Cardiac ventricle fibroblast (primary cell): Measurements from ENCODE around the gene NBPF1. TPM values are rescaled to one million over a fixed set of nuclear protein-coding genes. Genes with fewer than 3 reads are reported as not detected.

Experiments used
- total RNA-seq: library from RNA; depleted of rRNA; stranded (reverse); fragments of >200 nt; gene quantifications from 2 replicates; pipeline ENCODE4 v1.2.3, GENCODE V29; 2015

Gene NBPF1
- 22.7 and 27.6 TPM in 2 replicates for total RNA-seq

GRCh38 chr1:16613185-16614147 lies at the start of gene NBPF1:
NBPF1 (minus strand) TSS chr1:16613564.

GRCh38 chr1:16514107-16515055 lies 99.0 kb downstream of the NBPF1 start, which contains the start of gene RNU1-1:
RNU1-1 (minus strand) TSS chr1:16514285.

Other genes with a start within 250 kb of the NBPF1 start
- 78.3 and 78.5 TPM in 2 replicates for gene SZRD1, start 246.3 kb downstream of the NBPF1 start, total RNA-seq
- gene SPATA21, start 176.1 kb downstream of the NBPF1 start, total RNA-seq: not detected in 2 replicates
- gene NECAP2, start 172.8 kb downstream of the NBPF1 start, total RNA-seq: 49.8 and 53.7 TPM in 2 replicates
- under 0.01 TPM in 2 replicates for gene RNU1-1, start 99.3 kb downstream of the NBPF1 start, total RNA-seq
- under 0.01 TPM in 2 replicates for gene RNU1-3, start 53.4 kb upstream of the NBPF1 start, total RNA-seq
- gene RNU1-4, start 127.0 kb upstream of the NBPF1 start, total RNA-seq: under 0.01 TPM in 2 replicates